Ovary (tissue), 9 donors: ENCODE data around the gene GNB5. TPM values are rescaled to one million over a fixed set of nuclear protein-coding genes. Genes with fewer than 3 reads are reported as not detected.

Experiments
- DNase-seq, 5 donors: peaks; one replicate each; pipeline ENCODE4 v3.0.0-alpha.2; 2019 to 2020
- H3K27ac ChIP-seq, 2 donors: fragments of 200-600 bp; one replicate each; pipeline versions ENCODE4 v1.5.1 to v1.8.0; 2019 to 2022
- H3K27me3 ChIP-seq: fragments of 200-600 bp; one replicate; pipeline ENCODE4 v1.8.0; 2022
- H3K36me3 ChIP-seq: fragments of 200-600 bp; sonication (generic); one replicate; pipeline ENCODE4 v1.5.1; 2019
- H3K4me1 ChIP-seq: one replicate; pipeline ENCODE4 v1.8.1; 2013; ENCODE audit warnings: mild to moderate bottlenecking, moderate library complexity; ENCODE audit not compliant: insufficient read depth
- H3K4me3 ChIP-seq: fragments of 200-600 bp; sonication (generic); one replicate; pipeline ENCODE4 v1.5.1; 2017
- H3K9me3 ChIP-seq, 2 donors: fragments of 200-600 bp in 1 of 2; sonication (generic) in 1 of 2; one replicate each; pipeline versions ENCODE4 v1.5.1 to v1.8.1; 2013 to 2019; ENCODE audit warnings: mild to moderate bottlenecking in 1 of 2, moderate library complexity in 1 of 2
- CTCF ChIP-seq, 3 donors: fragments of 450-650 bp in 2 of 3; fragments of 200-600 bp in 1 of 3; IDR thresholded peaks; one replicate each; pipeline versions ENCODE4 v1.5.1 to v1.8.0; 2016 to 2022; ENCODE audit warnings: antibody characterized with exemption in 3 of 3, mild to moderate bottlenecking in 1 of 3
- EP300 ChIP-seq: sonication (generic); formaldehyde crosslinking; IDR thresholded peaks from one replicate; pipeline ENCODE4 v1.6.1; 2017; ENCODE audit warnings: antibody characterized with exemption
- POLR2A ChIP-seq: fragments of 450-650 bp; IDR thresholded peaks from one replicate; pipeline ENCODE4 v1.6.1; 2017; ENCODE audit warnings: antibody characterized with exemption, mild to moderate bottlenecking, moderate library complexity
- WGBS, 3 donors: extraction: QIAGEN DNeasy Blood & Tissue Kit in 1 of 3; methylation state at CpG; one replicate each; pipeline versions ENCODE4 v1.1.5 to v1.1.7; 2013 to 2017; 5-methylcytosine and 5-hydroxymethylcytosine counted together
- intact Hi-C, 4 donors: fragments of 100-400 bp; cut with DNase I; formaldehyde crosslinking; loops; one replicate each; pipeline versions ENCODE4 v1.11.0 to v1.15.1; 2022 to 2023
- polyA plus RNA-seq, 2 donors: library from polyadenylated mRNA; stranded (reverse); fragments of 200-250 nt in 1 of 2; fragments of 350-450 nt in 1 of 2; fragmentation: Illumina TruSeq in 1 of 2; extraction: RNeasy Lipid Tissue Mini Kit (QIAGEN cat#74804) in 1 of 2; gene quantifications; one replicate each; pipeline ENCODE4 v1.2.3, GENCODE V29; 2013 to 2014
- total RNA-seq, 7 donors: library from RNA; depleted of rRNA in 2 of 7; stranded (reverse); fragments of >200 nt in 2 of 7; fragmentation: NEBNext Ultra II Directional in 3 of 7; extraction: Animal tissue kit (Norgen Biotek cat#: 25700) in 3 of 7; gene quantifications; one replicate each; pipeline versions ENCODE4 v1.1.0 to v1.2.4, GENCODE V29; 2016 to 2023
- donor health status: DM: no; HTN: no; CAD: no; lungs with moderate emphysema.
- donor health status: DM: no; HTN: no; CAD: no.
- donor health status: Bipolar disorder and iron deficiency.
- donor health status: DM: yes; HTN: yes; CAD: no.
- donor health status: DM: no; HTN: no; CAD: no.
- donor health status: DM: yes; HTN: yes; CAD: no.

The GNB5 gene
- total and polyA plus RNA-seq, 9 donors = 49.2 to 101 (median 64.8) TPM

- intact Hi-C loops = no loop called here
- no peaks in the 10 kb centered on the region for H3K27me3 ChIP-seq
- H3K4me1 ChIP-seq = peaks cover 6% of the 10 kb centered on the region
- WGBS, 3 donors = 89 to 92% (median 90%) methylated on average over 22 of the region's 22 CpGs
- TF ChIP-seq EP300 (no peak), POLR2A (no peak), CTCF (IDR thresholded peaks at IDR 0.05) (no peak)
- H3K9me3 ChIP-seq = no peaks in the 10 kb centered on the region
- H3K36me3 ChIP-seq = no peaks in the 10 kb centered on the region
- no peak for DNase-seq
- no peak overlapping the region for H3K27ac ChIP-seq
- H3K4me3 ChIP-seq = no peak overlapping the region
These were observed 28.3 kb downstream of the GNB5 start for GRCh38 chr15:52162876-52163275.

- H3K36me3 ChIP-seq = no peaks in the 10 kb centered on the region
- H3K9me3 ChIP-seq = no peaks in the 10 kb centered on the region
- no peak for DNase-seq
- H3K4me3 ChIP-seq = no peak overlapping the region
- WGBS, 3 donors = 21 to 37% (median 22%) methylated on average over 4 of the region's 4 CpGs
- H3K27ac ChIP-seq = no peak overlapping the region
- peaks cover 6% of the 10 kb centered on the region for H3K4me1 ChIP-seq
- no peaks in the 10 kb centered on the region for H3K27me3 ChIP-seq
- TF ChIP-seq POLR2A (no peak), CTCF (IDR thresholded peaks at IDR 0.05) (no peak)
- intact Hi-C loops = no loop called here
These were observed 28.9 kb downstream of the GNB5 start for GRCh38 chr15:52162260-52162659.

- Histone ChIP-seq H3K4me3 (no peak overlapping the region), H3K4me1 (peaks cover 6% of the 10 kb centered on the region), H3K27ac (no peak overlapping the region), H3K36me3 (no peaks in the 10 kb centered on the region), H3K27me3 (no peaks in the 10 kb centered on the region), H3K9me3 (no peaks in the 10 kb centered on the region)
- no peak for DNase-seq
- TF ChIP-seq EP300 (no peak), POLR2A (no peak), CTCF (IDR thresholded peaks at IDR 0.05) (no peak)
- WGBS, 3 donors = 96 to 97% (median 97%) methylated on average over 13 of the region's 13 CpGs
- intact Hi-C loops = no loop called here
These were observed 29.7 kb downstream of the GNB5 start for GRCh38 chr15:52161406-52161966.

GRCh38 chr15:52159645-52160044, 31.5 kb downstream of the GNB5 start:
- DNase-seq = no peak
- 97 to 98% (median 97%) methylated on average over 3 of the region's 3 CpGs for WGBS, 3 donors
- no peaks in the 10 kb centered on the region for H3K27me3 ChIP-seq
- TF ChIP-seq CTCF (IDR thresholded peaks at IDR 0.05) = no peak
- no peak for TF ChIP-seq POLR2A
- TF ChIP-seq EP300 = no peak
- intact Hi-C loops = no loop called here
- H3K4me1 ChIP-seq = peaks cover 6% of the 10 kb centered on the region
- no peaks in the 10 kb centered on the region for H3K36me3 ChIP-seq
- H3K27ac ChIP-seq = no peak overlapping the region
- H3K9me3 ChIP-seq = no peaks in the 10 kb centered on the region
- no peak overlapping the region for H3K4me3 ChIP-seq
